Type B pancreatic cell (in vitro differentiated cells): ENCODE results near the gene CLCA1. TPM values are rescaled to one million over a fixed set of nuclear protein-coding genes. Genes with fewer than 3 reads are reported as not detected.

Source experiments
- DNase-seq: peaks from one replicate; pipeline ENCODE4 v3.0.0; 2021; ENCODE audit warnings: mixed read lengths; ENCODE audit not compliant: unreplicated experiment; ENCODE audit errors: extremely low spot score
- H3K27ac Mint-ChIP-seq: 2 replicates; pipeline ENCODE4 v1.8.0; 2021; ENCODE audit warnings: mild to moderate bottlenecking, mixed read lengths
- H3K27me3 Mint-ChIP-seq: 2 replicates; pipeline ENCODE4 v1.8.0; 2021; ENCODE audit warnings: mixed read lengths
- H3K36me3 Mint-ChIP-seq: 2 replicates; pipeline ENCODE4 v1.8.0; 2021; ENCODE audit warnings: mixed read lengths
- H3K4me1 Mint-ChIP-seq: one replicate; pipeline ENCODE4 v1.8.0; 2021; ENCODE audit warnings: mixed read lengths; ENCODE audit not compliant: unreplicated experiment
- H3K4me3 Mint-ChIP-seq: 2 replicates; pipeline ENCODE4 v1.8.0; 2021; ENCODE audit warnings: mild to moderate bottlenecking, mixed read lengths
- H3K9me3 Mint-ChIP-seq: 2 replicates; pipeline ENCODE4 v1.8.0; 2021; ENCODE audit warnings: mixed read lengths
- CTCF ChIP-seq: fragments of 200-600 bp; sonication (generic); conservative IDR thresholded peaks from 2 replicates; pipeline ENCODE4 v1.5.0; 2021; ENCODE audit warnings: antibody characterized with exemption, mild to moderate bottlenecking
- total RNA-seq: library from RNA; stranded (reverse); gene quantifications from 2 replicates; pipeline ENCODE4 v1.2.1, GENCODE V29; 2021; ENCODE audit warnings: low replicate concordance

The CLCA1 gene
- total RNA-seq, 1 donor from 2014 or later: 10.1 TPM

- TF ChIP-seq CTCF: no peak
- H3K27ac Mint-ChIP-seq: no peak overlapping the region
- no peak for DNase-seq
- H3K4me1 Mint-ChIP-seq: no peaks in the 10 kb centered on the region
- H3K4me3 Mint-ChIP-seq: no peak overlapping the region
- no peaks in the 10 kb centered on the region for H3K27me3 Mint-ChIP-seq
- H3K36me3 Mint-ChIP-seq: no peaks in the 10 kb centered on the region
- no peaks in the 10 kb centered on the region for H3K9me3 Mint-ChIP-seq
Observed at GRCh38 chr1:86450847-86451246, 17.9 kb upstream of the CLCA1 start.

GRCh38 chr1:86453664-86454063 is 15.1 kb upstream of the CLCA1 start:
- DNase-seq: no peak
- no peak for TF ChIP-seq CTCF
- peaks cover 5% of the 10 kb centered on the region for H3K27me3 Mint-ChIP-seq
- H3K36me3 Mint-ChIP-seq: no peaks in the 10 kb centered on the region
- H3K4me3 Mint-ChIP-seq: no peak overlapping the region
- no peak overlapping the region for H3K27ac Mint-ChIP-seq
- no peaks in the 10 kb centered on the region for H3K9me3 Mint-ChIP-seq
- no peaks in the 10 kb centered on the region for H3K4me1 Mint-ChIP-seq

GRCh38 chr1:86455073-86455472 is 13.7 kb upstream of the CLCA1 start:
- no peak overlapping the region for H3K4me3 Mint-ChIP-seq
- peaks cover 5% of the 10 kb centered on the region for H3K27me3 Mint-ChIP-seq
- H3K27ac Mint-ChIP-seq: no peak overlapping the region
- DNase-seq: no peak
- TF ChIP-seq CTCF: no peak
- no peaks in the 10 kb centered on the region for H3K4me1 Mint-ChIP-seq
- H3K9me3 Mint-ChIP-seq: no peaks in the 10 kb centered on the region
- no peaks in the 10 kb centered on the region for H3K36me3 Mint-ChIP-seq

GRCh38 chr1:86460998-86461397 is 7.7 kb upstream of the CLCA1 start:
- no peak overlapping the region for H3K27ac Mint-ChIP-seq
- H3K27me3 Mint-ChIP-seq: peaks cover 5% of the 10 kb centered on the region
- H3K36me3 Mint-ChIP-seq: no peaks in the 10 kb centered on the region
- no peak for TF ChIP-seq CTCF
- H3K9me3 Mint-ChIP-seq: no peaks in the 10 kb centered on the region
- no peaks in the 10 kb centered on the region for H3K4me1 Mint-ChIP-seq
- DNase-seq: no peak
- no peak overlapping the region for H3K4me3 Mint-ChIP-seq

- TF ChIP-seq CTCF: no peak
- no peaks in the 10 kb centered on the region for H3K36me3 Mint-ChIP-seq
- H3K4me3 Mint-ChIP-seq: no peak overlapping the region
- no peaks in the 10 kb centered on the region for H3K4me1 Mint-ChIP-seq
- no peak for DNase-seq
- H3K27ac Mint-ChIP-seq: no peak overlapping the region
- H3K9me3 Mint-ChIP-seq: no peaks in the 10 kb centered on the region
- H3K27me3 Mint-ChIP-seq: peaks cover 5% of the 10 kb centered on the region
Observed at GRCh38 chr1:86461482-86461881, 7.2 kb upstream of the CLCA1 start.

GRCh38 chr1:86464819-86465218 is 3.9 kb upstream of the CLCA1 start:
- Mint-ChIP-seq H3K4me1 (no peaks in the 10 kb centered on the region), H3K27me3 (no peaks in the 10 kb centered on the region), H3K27ac (no peak overlapping the region), H3K36me3 (no peaks in the 10 kb centered on the region), H3K9me3 (no peaks in the 10 kb centered on the region), H3K4me3 (no peak overlapping the region)
- no peak for TF ChIP-seq CTCF
- no peak for DNase-seq
